Neural progenitor cell (in vitro differentiated cells): ENCODE results near the gene PRKAB2. TPM values are rescaled to one million over a fixed set of nuclear protein-coding genes. Genes with fewer than 3 reads are reported as not detected.
"Not testable (repeated sequence)": the region's sequence is repeated elsewhere in the genome, so short reads cannot be mapped to it uniquely, and the experiment has no call there.

ENCODE experiments used
- DNase-seq: peaks from one replicate; pipeline ENCODE4 v3.0.0-alpha.2; 2016; ENCODE audit warnings: low spot score
- H2AFZ ChIP-seq: fragments of 200-600 bp; sonication (generic); replicated peaks from 2 replicates; pipeline ENCODE4 v1.6.1; 2016; ENCODE audit warnings: antibody characterized with exemption
- H3F3A ChIP-seq: fragments of 200-600 bp; sonication (generic); 2 replicates; pipeline ENCODE4 v1.6.1; 2016; ENCODE audit warnings: antibody characterized with exemption, low read depth
- H3K27ac ChIP-seq: fragments of 200-600 bp; sonication (generic); 2 replicates; pipeline ENCODE4 v1.5.1; 2016; ENCODE audit warnings: mild to moderate bottlenecking
- H3K27me3 ChIP-seq: fragments of 200-600 bp; sonication (generic); 2 replicates; pipeline ENCODE4 v1.6.1; 2016; ENCODE audit warnings: mild to moderate bottlenecking, moderate library complexity
- H3K36me3 ChIP-seq: fragments of 200-600 bp; sonication (generic); 2 replicates; pipeline ENCODE4 v1.5.1; 2016
- H3K4me1 ChIP-seq: fragments of 200-600 bp; sonication (generic); 2 replicates; pipeline ENCODE4 v1.6.1; 2016; ENCODE audit warnings: mixed run types
- H3K4me2 ChIP-seq: fragments of 200-600 bp; sonication (generic); 2 replicates; pipeline ENCODE4 v1.6.1; 2016
- H3K4me3 ChIP-seq: fragments of 200-600 bp; sonication (generic); 2 replicates; pipeline ENCODE4 v1.5.1; 2016
- H3K79me2 ChIP-seq: fragments of 200-600 bp; sonication (generic); 2 replicates; pipeline ENCODE4 v1.6.1; 2016; ENCODE audit warnings: low read depth
- H3K9ac ChIP-seq: fragments of 200-600 bp; sonication (generic); 2 replicates; pipeline ENCODE4 v1.6.1; 2016
- H3K9me3 ChIP-seq: fragments of 200-600 bp; sonication (generic); 2 replicates; pipeline ENCODE4 v1.5.1; 2016; ENCODE audit warnings: low read depth
- H4K20me1 ChIP-seq: fragments of 200-600 bp; sonication (generic); 2 replicates; pipeline ENCODE4 v1.6.1; 2016; ENCODE audit warnings: low read depth
- H3K27ac Mint-ChIP-seq: 3 replicates; pipeline ENCODE4 v1.8.0; 2021; ENCODE audit warnings: mixed read lengths
- H3K27me3 Mint-ChIP-seq: 2 replicates; pipeline ENCODE4 v1.8.0; 2022; ENCODE audit warnings: low read depth, mild to moderate bottlenecking, inconsistent platforms, moderate library complexity, mixed read lengths; ENCODE audit not compliant: insufficient read depth
- H3K36me3 Mint-ChIP-seq: 3 replicates; pipeline ENCODE4 v1.8.0; 2021; ENCODE audit warnings: mixed read lengths
- H3K4me1 Mint-ChIP-seq: 3 replicates; pipeline ENCODE4 v1.8.0; 2021; ENCODE audit warnings: mixed read lengths
- H3K4me3 Mint-ChIP-seq: 3 replicates; pipeline ENCODE4 v1.8.0; 2021; ENCODE audit warnings: mild to moderate bottlenecking, moderate library complexity, mixed read lengths
- H3K9me3 Mint-ChIP-seq: 3 replicates; pipeline ENCODE4 v1.8.0; 2020; ENCODE audit warnings: mixed read lengths
- CTCF ChIP-seq: fragments of 200-600 bp; sonication (generic); IDR thresholded peaks from 2 replicates; pipeline ENCODE4 v1.5.1; 2017; ENCODE audit warnings: antibody characterized with exemption, mild to moderate bottlenecking
- EZH2 ChIP-seq: fragments of 200-600 bp; sonication (generic); IDR thresholded peaks from 2 replicates; pipeline ENCODE4 v1.6.1; 2017; ENCODE audit warnings: antibody characterized with exemption, mild to moderate bottlenecking, moderate library complexity
- EZH2phosphoT487 ChIP-seq: fragments of 200-600 bp; sonication (generic); IDR thresholded peaks from 2 replicates; pipeline ENCODE4 v1.6.1; 2017; ENCODE audit warnings: antibody characterized with exemption
- total RNA-seq: library from RNA; depleted of rRNA; stranded (reverse); fragments of >200 nt; gene quantifications from 2 replicates; pipeline ENCODE4 v1.2.3, GENCODE V29; 2015; ENCODE audit warnings: low replicate concordance

PRKAB2 gene
- total RNA-seq, 1 donor from 2014 or later: 42.8 TPM

GRCh38 chr1:147117109-147117508, 55.2 kb downstream of the PRKAB2 start:
- Histone ChIP-seq H3K4me3 (no peak overlapping the region), H3K4me1 (no peaks in the 10 kb centered on the region), H3F3A (no peaks in the 10 kb centered on the region), H3K79me2 (no peaks in the 10 kb centered on the region), H4K20me1 (no peaks in the 10 kb centered on the region), H3K36me3 (no peaks in the 10 kb centered on the region), H3K27ac (no peak overlapping the region), H2AFZ (no peak overlapping the region), H3K4me2 (no peak overlapping the region), H3K27me3 (no peaks in the 10 kb centered on the region), H3K9ac (no peak overlapping the region), H3K9me3 (no peaks in the 10 kb centered on the region)
- Mint-ChIP-seq H3K27me3 (no peaks in the 10 kb centered on the region), H3K4me1 (no peaks in the 10 kb centered on the region), H3K9me3 (no peaks in the 10 kb centered on the region), H3K27ac (no peak overlapping the region), H3K4me3 (no peak overlapping the region), H3K36me3 (no peaks in the 10 kb centered on the region)
- TF ChIP-seq EZH2phosphoT487: no peak
- no peak for TF ChIP-seq EZH2
- no peak for TF ChIP-seq CTCF
- DNase-seq: no peak

GRCh38 chr1:147115496-147115895, 56.8 kb downstream of the PRKAB2 start:
- no peaks in the 10 kb centered on the region for H3K9me3 ChIP-seq
- Mint-ChIP-seq H3K9me3 (no peaks in the 10 kb centered on the region), H3K4me3 (no peak overlapping the region), H3K27me3 (no peaks in the 10 kb centered on the region), H3K27ac (no peak overlapping the region), H3K4me1 (no peaks in the 10 kb centered on the region), H3K36me3 (no peaks in the 10 kb centered on the region)
- H3K4me1 ChIP-seq: no peaks in the 10 kb centered on the region
- no peaks in the 10 kb centered on the region for H3K79me2 ChIP-seq
- no peak for TF ChIP-seq EZH2
- no peak for TF ChIP-seq EZH2phosphoT487
- TF ChIP-seq CTCF: no peak
- H3K27ac ChIP-seq: no peak overlapping the region
- H3F3A ChIP-seq: no peaks in the 10 kb centered on the region
- no peaks in the 10 kb centered on the region for H3K36me3 ChIP-seq
- no peaks in the 10 kb centered on the region for H4K20me1 ChIP-seq
- no peak overlapping the region for H3K4me3 ChIP-seq
- no peak overlapping the region for H2AFZ ChIP-seq
- no peak for DNase-seq
- no peak overlapping the region for H3K4me2 ChIP-seq
- no peak overlapping the region for H3K9ac ChIP-seq
- no peaks in the 10 kb centered on the region for H3K27me3 ChIP-seq

GRCh38 chr1:147115079-147115478, 57.2 kb downstream of the PRKAB2 start:
- H3K27me3 ChIP-seq, H3K36me3 ChIP-seq, H3F3A ChIP-seq, H3K4me3 ChIP-seq, H3K4me3 Mint-ChIP-seq, H3K9ac ChIP-seq, H3K27ac Mint-ChIP-seq, H3K9me3 ChIP-seq, H3K4me2 ChIP-seq, DNase-seq, H3K27me3 Mint-ChIP-seq, H3K27ac ChIP-seq, H3K36me3 Mint-ChIP-seq, H3K79me2 ChIP-seq, H2AFZ ChIP-seq, H3K4me1 ChIP-seq, H3K9me3 Mint-ChIP-seq, H3K4me1 Mint-ChIP-seq, H4K20me1 ChIP-seq: not testable (repeated sequence)

- H3K4me1 Mint-ChIP-seq, H3K9me3 Mint-ChIP-seq, H2AFZ ChIP-seq, H3F3A ChIP-seq, H3K27ac Mint-ChIP-seq, H3K4me3 Mint-ChIP-seq, H3K4me3 ChIP-seq, H3K36me3 ChIP-seq, DNase-seq, H3K27ac ChIP-seq, H3K9ac ChIP-seq, H3K9me3 ChIP-seq, H3K79me2 ChIP-seq, H4K20me1 ChIP-seq, H3K4me1 ChIP-seq, H3K36me3 Mint-ChIP-seq, H3K27me3 Mint-ChIP-seq, H3K4me2 ChIP-seq, H3K27me3 ChIP-seq: not testable (repeated sequence)
Measured at GRCh38 chr1:147114353-147114752, 57.9 kb downstream of the PRKAB2 start.
